Smooth muscle cell (in vitro differentiated cells): Measurements from ENCODE around the gene PTTG1IP. TPM values are rescaled to one million over a fixed set of nuclear protein-coding genes. Genes with fewer than 3 reads are reported as not detected.

Experiments
- DNase-seq: peaks from one replicate; lab custom pipeline; 2025; ENCODE audit not compliant: unreplicated experiment; lab: John Stamatoyannopoulos, UW
- H2AFZ ChIP-seq: fragments of 200-600 bp; sonication (generic); 2 replicates; pipeline ENCODE4 v1.6.0; 2016; ENCODE audit warnings: antibody characterized with exemption, low read depth, mild to moderate bottlenecking
- H3F3A ChIP-seq: fragments of 200-600 bp; sonication (generic); 2 replicates; pipeline ENCODE4 v1.6.0; 2017; ENCODE audit warnings: antibody characterized with exemption, low read depth
- H3K27ac ChIP-seq: fragments of 200-600 bp; sonication (generic); 2 replicates; pipeline ENCODE4 v1.5.1; 2016; ENCODE audit warnings: low read depth, mild to moderate bottlenecking
- H3K27me3 ChIP-seq: fragments of 200-600 bp; sonication (generic); 2 replicates; pipeline ENCODE4 v1.6.1; 2016; ENCODE audit warnings: low read depth, mild to moderate bottlenecking
- H3K36me3 ChIP-seq: fragments of 200-600 bp; sonication (generic); 2 replicates; pipeline ENCODE4 v1.5.1; 2016; ENCODE audit warnings: low read depth
- H3K4me1 ChIP-seq: fragments of 200-600 bp; sonication (generic); 2 replicates; pipeline ENCODE4 v1.5.1; 2016; ENCODE audit warnings: low read depth
- H3K4me2 ChIP-seq: fragments of 200-600 bp; sonication (generic); 2 replicates; pipeline ENCODE4 v1.6.0; 2016; ENCODE audit warnings: mild to moderate bottlenecking
- H3K4me3 ChIP-seq: fragments of 200-600 bp; sonication (generic); 2 replicates; pipeline ENCODE4 v1.5.1; 2016; ENCODE audit warnings: mild to moderate bottlenecking
- H3K79me2 ChIP-seq: fragments of 200-600 bp; sonication (generic); 2 replicates; pipeline ENCODE4 v1.6.0; 2016; ENCODE audit warnings: low read depth, mild to moderate bottlenecking
- H3K9ac ChIP-seq: fragments of 200-600 bp; sonication (generic); 2 replicates; pipeline ENCODE4 v1.6.0; 2016; ENCODE audit warnings: low read depth
- H3K9me3 ChIP-seq: fragments of 200-600 bp; sonication (generic); replicated peaks from 2 replicates; pipeline ENCODE4 v1.5.1; 2016; ENCODE audit warnings: low read depth
- H4K20me1 ChIP-seq: fragments of 200-600 bp; sonication (generic); 2 replicates; pipeline ENCODE4 v1.6.0; 2016; ENCODE audit warnings: low read depth
- CTCF ChIP-seq: fragments of 200-600 bp; sonication (generic); IDR thresholded peaks from 2 replicates; pipeline ENCODE4 v1.5.1; 2017; ENCODE audit warnings: borderline replicate concordance, mild to moderate bottlenecking, antibody characterized with exemption; ENCODE audit not compliant: insufficient read depth, poor library complexity, severe bottlenecking
- WGBS: methylation state at CpG from one replicate; pipeline ENCODE4 v1.1.7; 2016; ENCODE audit warnings: low lambda C conversion rate; 5-methylcytosine and 5-hydroxymethylcytosine counted together
- polyA plus RNA-seq: library from polyadenylated mRNA; unstranded; fragments of >200 nt; fragmentation: Nextera tagmentation; extraction: Ambion mirVana; gene quantifications from 2 replicates; pipeline ENCODE4 v1.2.1, GENCODE V29; 2016
- total RNA-seq: library from RNA; depleted of rRNA; stranded (reverse); fragments of >200 nt; gene quantifications from 2 replicates; pipeline ENCODE4 v1.2.3, GENCODE V29; 2014

PTTG1IP gene
- total and polyA plus RNA-seq, 2 experiments from 2014 or later: 331 to 340 TPM

- no peaks in the 10 kb centered on the region for H4K20me1 ChIP-seq
- H3K27ac ChIP-seq: no peak overlapping the region
- H3K4me3 ChIP-seq: no peak overlapping the region
- H3K36me3 ChIP-seq: no peaks in the 10 kb centered on the region
- peaks cover 9% of the 10 kb centered on the region for H3K4me1 ChIP-seq
- H3K9me3 ChIP-seq: no peaks in the 10 kb centered on the region
- WGBS: 95% methylated on average over 18 of the region's 18 CpGs
- no peak overlapping the region for H3K9ac ChIP-seq
- no peak for DNase-seq
- no peaks in the 10 kb centered on the region for H3K27me3 ChIP-seq
- no peaks in the 10 kb centered on the region for H3F3A ChIP-seq
- no peak for TF ChIP-seq CTCF
- H3K4me2 ChIP-seq: no peak overlapping the region
- H3K79me2 ChIP-seq: no peaks in the 10 kb centered on the region
- no peak overlapping the region for H2AFZ ChIP-seq
Measured at GRCh38 chr21:44903050-44903685, 29.7 kb upstream of the PTTG1IP start.

- Histone ChIP-seq H3K9me3 (no peaks in the 10 kb centered on the region), H3K36me3 (no peaks in the 10 kb centered on the region), H3F3A (no peaks in the 10 kb centered on the region), H2AFZ (no peak overlapping the region), H3K9ac (no peak overlapping the region), H3K79me2 (no peaks in the 10 kb centered on the region), H3K4me3 (no peak overlapping the region), H3K27ac (no peak overlapping the region), H3K4me2 (no peak overlapping the region), H3K4me1 (peaks cover 3% of the 10 kb centered on the region), H3K27me3 (no peaks in the 10 kb centered on the region), H4K20me1 (no peaks in the 10 kb centered on the region)
- DNase-seq: no peak
- no peak for TF ChIP-seq CTCF
- WGBS: 97% methylated on average over 30 of the region's 30 CpGs
Measured at GRCh38 chr21:44902268-44903049, 29.0 kb upstream of the PTTG1IP start.

GRCh38 chr21:44901391-44902074 lies 28.0 kb upstream of the PTTG1IP start:
- no peaks in the 10 kb centered on the region for H3F3A ChIP-seq
- no peak overlapping the region for H2AFZ ChIP-seq
- no peaks in the 10 kb centered on the region for H3K4me1 ChIP-seq
- no peaks in the 10 kb centered on the region for H4K20me1 ChIP-seq
- H3K27me3 ChIP-seq: no peaks in the 10 kb centered on the region
- H3K9me3 ChIP-seq: no peaks in the 10 kb centered on the region
- TF ChIP-seq CTCF: no peak
- no peaks in the 10 kb centered on the region for H3K79me2 ChIP-seq
- H3K27ac ChIP-seq: no peak overlapping the region
- WGBS: 92% methylated on average over 27 of the region's 27 CpGs
- no peak overlapping the region for H3K4me2 ChIP-seq
- H3K4me3 ChIP-seq: no peak overlapping the region
- DNase-seq: no peak
- H3K36me3 ChIP-seq: no peaks in the 10 kb centered on the region
- H3K9ac ChIP-seq: no peak overlapping the region
